Activated CD8-positive, alpha-beta T cell treated with anti-CD3 and anti-CD28 coated beads for 36 hours (primary cell): ENCODE results near the gene ADCY10. TPM values are rescaled to one million over a fixed set of nuclear protein-coding genes. Genes with fewer than 3 reads are reported as not detected.

ENCODE experiments used
- ATAC-seq: fragments of 200-7000 bp; cut with Tn5 transposase; one replicate; pipeline ENCODE4 v1.10.0; 2021; ENCODE audit warnings: mild to moderate bottlenecking, moderate library complexity
- CTCF ChIA-PET: fragments of 350-600 bp; sonication (Branson Sonifier 250); formaldehyde crosslinking; loops from one replicate; lab custom pipeline; 2021; ENCODE audit warnings: antibody characterized with exemption; lab: Charles Lee
- POLR2A ChIA-PET: fragments of 350-600 bp; sonication (Branson Sonifier 250); formaldehyde crosslinking; loops from one replicate; lab custom pipeline; 2021; ENCODE audit warnings: antibody characterized with exemption; lab: Charles Lee
- DNase-seq: peaks from one replicate; pipeline ENCODE4 v3.0.0-alpha.2; 2020
- H3K27ac Mint-ChIP-seq: one replicate; pipeline ENCODE4 v1.8.0; 2021; ENCODE audit warnings: mild to moderate bottlenecking, mixed read lengths
- H3K27me3 Mint-ChIP-seq: one replicate; pipeline ENCODE4 v1.8.0; 2021; ENCODE audit warnings: mixed read lengths
- H3K36me3 Mint-ChIP-seq: one replicate; pipeline ENCODE4 v1.8.0; 2021; ENCODE audit warnings: low read depth, mixed read lengths
- H3K4me1 Mint-ChIP-seq: one replicate; pipeline ENCODE4 v1.8.0; 2021; ENCODE audit warnings: low read depth, mixed read lengths
- H3K4me3 Mint-ChIP-seq: one replicate; pipeline ENCODE4 v1.8.0; 2021; ENCODE audit warnings: mild to moderate bottlenecking, moderate library complexity, mixed read lengths
- H3K9me3 Mint-ChIP-seq: one replicate; pipeline ENCODE4 v1.8.0; 2021; ENCODE audit warnings: mixed read lengths
- intact Hi-C: fragments of 100-400 bp; cut with micrococcal nuclease; formaldehyde crosslinking; loops from one replicate; pipeline ENCODE4 v1.10.0; 2022
- total RNA-seq, 2 experiments: library from RNA; stranded (reverse); gene quantifications; one replicate each; pipeline ENCODE4 v1.2.3, GENCODE V29; 2021
- TF ChIP-seq, protein P1 (sequence below): fragments of 200-600 bp; IDR thresholded peaks from one replicate; pipeline ENCODE4 v1.8.0; 2022; ENCODE audit warnings: antibody characterized with exemption, mild to moderate bottlenecking

Gene ADCY10
- total RNA-seq, 2 experiments from 2014 or later, result 0.05 TPM; not detected in 1

DNA sequence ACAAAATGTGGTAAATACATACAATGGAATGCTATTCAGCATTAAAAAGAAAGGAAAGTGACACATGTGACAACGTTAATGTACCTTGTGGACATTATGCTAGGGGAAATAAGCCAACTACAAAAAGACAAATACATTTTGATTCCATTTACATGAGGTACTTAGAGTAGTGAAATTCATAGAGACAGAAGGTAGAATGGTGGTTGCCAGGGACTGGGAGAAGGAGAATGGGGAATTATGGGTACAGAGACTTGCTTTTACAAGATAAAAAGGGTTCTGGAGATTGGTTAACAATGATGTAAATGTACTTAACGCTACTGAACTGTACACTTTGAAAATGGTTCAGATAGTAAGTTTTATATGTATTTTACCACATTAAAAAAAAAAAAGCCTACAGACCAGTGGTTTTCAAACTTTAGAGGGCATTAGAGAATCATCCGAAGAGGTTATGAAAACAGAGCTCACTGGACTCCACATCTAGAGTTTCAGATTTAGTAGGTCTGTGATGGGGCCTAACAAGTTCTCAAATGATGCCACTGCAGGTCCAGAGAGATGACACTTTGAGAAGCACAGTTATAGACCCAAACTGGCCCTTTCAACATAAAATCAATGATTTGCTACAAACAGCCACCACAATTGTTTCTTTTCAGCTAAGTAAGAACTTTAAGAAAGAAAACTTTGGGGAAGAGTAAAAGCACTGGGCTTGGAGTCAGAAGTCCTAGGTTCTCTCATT, 9.6 kb upstream of the ADCY10 start:
- Mint-ChIP-seq H3K4me3 (no peak overlapping the region), H3K4me1 (peaks cover 15% of the 10 kb centered on the region), H3K36me3 (peaks cover 13% of the 10 kb centered on the region), H3K27me3 (no peaks in the 10 kb centered on the region), H3K27ac (peak overlapping the region; percentile 23), H3K9me3 (no peaks in the 10 kb centered on the region)
- ATAC-seq, result no peak
- no peak for DNase-seq
- TF ChIP-seq, protein P1, sequence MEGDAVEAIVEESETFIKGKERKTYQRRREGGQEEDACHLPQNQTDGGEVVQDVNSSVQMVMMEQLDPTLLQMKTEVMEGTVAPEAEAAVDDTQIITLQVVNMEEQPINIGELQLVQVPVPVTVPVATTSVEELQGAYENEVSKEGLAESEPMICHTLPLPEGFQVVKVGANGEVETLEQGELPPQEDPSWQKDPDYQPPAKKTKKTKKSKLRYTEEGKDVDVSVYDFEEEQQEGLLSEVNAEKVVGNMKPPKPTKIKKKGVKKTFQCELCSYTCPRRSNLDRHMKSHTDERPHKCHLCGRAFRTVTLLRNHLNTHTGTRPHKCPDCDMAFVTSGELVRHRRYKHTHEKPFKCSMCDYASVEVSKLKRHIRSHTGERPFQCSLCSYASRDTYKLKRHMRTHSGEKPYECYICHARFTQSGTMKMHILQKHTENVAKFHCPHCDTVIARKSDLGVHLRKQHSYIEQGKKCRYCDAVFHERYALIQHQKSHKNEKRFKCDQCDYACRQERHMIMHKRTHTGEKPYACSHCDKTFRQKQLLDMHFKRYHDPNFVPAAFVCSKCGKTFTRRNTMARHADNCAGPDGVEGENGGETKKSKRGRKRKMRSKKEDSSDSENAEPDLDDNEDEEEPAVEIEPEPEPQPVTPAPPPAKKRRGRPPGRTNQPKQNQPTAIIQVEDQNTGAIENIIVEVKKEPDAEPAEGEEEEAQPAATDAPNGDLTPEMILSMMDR, result no peak
- ChIA-PET POLR2A (interaction anchor here (1.4 kb wide), 1 partner anchor 10 kb away, joined by 5 read pairs; no protein-coding TSS in a partner anchor), CTCF (interaction anchor here (0.8 to 1.4 kb wide), 4 partner anchors 10 to 161 kb away, joined by 3 to 4 read pairs (median 3); partner anchors contain the start of genes ADCY10 and DCAF6)
- intact Hi-C loops, result no loop called here

DNA sequence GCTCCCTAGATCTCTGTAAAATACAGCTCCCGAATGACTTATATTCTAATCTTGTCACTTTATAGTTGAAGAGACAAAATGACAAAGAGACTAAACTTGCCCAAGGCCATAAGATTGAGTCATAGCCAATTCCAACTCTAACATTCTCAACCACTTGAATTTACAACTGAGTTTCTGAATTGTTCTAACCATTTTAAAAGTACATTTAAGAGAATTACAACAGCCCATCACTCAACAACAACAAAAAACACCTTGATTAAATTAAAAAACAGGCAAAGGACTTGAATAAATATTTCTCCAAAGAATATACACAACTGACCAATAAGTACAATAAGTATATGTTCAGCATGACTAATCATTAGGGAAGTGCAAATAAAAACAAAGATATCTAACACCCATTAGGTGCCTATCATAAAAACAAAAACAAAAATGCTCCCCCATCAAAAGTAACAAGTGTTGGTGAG, 8.7 kb upstream of the ADCY10 start:
- ChIA-PET POLR2A (interaction anchor here (1.1 to 1.8 kb wide), 2 partner anchors 8 to 13 kb away, joined by 4 to 6 read pairs; no protein-coding TSS in a partner anchor), CTCF (interaction anchor here (0.6 kb wide), 1 partner anchor 109 kb away, joined by 3 read pairs; no protein-coding TSS in a partner anchor)
- Mint-ChIP-seq H3K4me3 (no peak overlapping the region), H3K27ac (no peak overlapping the region), H3K9me3 (no peaks in the 10 kb centered on the region), H3K36me3 (peaks cover 16% of the 10 kb centered on the region), H3K27me3 (no peaks in the 10 kb centered on the region), H3K4me1 (peaks cover 15% of the 10 kb centered on the region)
- DNase-seq (no peak), ATAC-seq (no peak)
- TF ChIP-seq, protein P1, result no peak
- intact Hi-C loops, result no loop called here

DNA sequence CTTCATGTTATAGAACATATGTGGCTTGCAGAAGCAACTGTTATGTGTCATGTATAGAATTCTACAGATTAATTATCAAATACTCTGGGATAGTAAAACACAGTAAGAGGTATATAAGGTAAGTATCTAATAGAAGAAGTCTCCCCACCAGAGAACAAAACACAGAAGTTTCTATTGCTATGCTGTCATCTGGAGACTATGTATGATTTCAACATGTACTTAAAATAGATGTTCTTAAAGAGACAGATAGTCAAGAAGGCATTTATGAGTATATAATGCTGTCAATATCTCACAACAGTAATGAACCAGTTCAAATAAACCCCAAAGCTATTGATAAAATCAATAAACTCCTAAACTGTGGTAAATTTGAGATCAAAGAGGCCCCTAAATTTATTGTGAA, 8.1 kb upstream of the ADCY10 start:
- no peaks in the 10 kb centered on the region for H3K27me3 Mint-ChIP-seq
- intact Hi-C loops, result no loop called here
- DNase-seq, result no peak
- no peaks in the 10 kb centered on the region for H3K9me3 Mint-ChIP-seq
- H3K36me3 Mint-ChIP-seq, result peaks cover 17% of the 10 kb centered on the region
- CTCF ChIA-PET, result interaction anchor here (0.6 to 1.1 kb wide), 2 partner anchors 108 to 159 kb away, joined by 3 to 5 read pairs; no protein-coding TSS in a partner anchor
- no peak overlapping the region for H3K4me3 Mint-ChIP-seq
- ATAC-seq, result no peak
- H3K4me1 Mint-ChIP-seq, result peaks cover 10% of the 10 kb centered on the region
- TF ChIP-seq, protein P1, result no peak
- POLR2A ChIA-PET, result interaction anchor here (0.6 to 1.8 kb wide), 3 partner anchors 9 to 1794 kb away, joined by 3 to 6 read pairs (median 4); no protein-coding TSS in a partner anchor
- H3K27ac Mint-ChIP-seq, result no peak overlapping the region

DNA sequence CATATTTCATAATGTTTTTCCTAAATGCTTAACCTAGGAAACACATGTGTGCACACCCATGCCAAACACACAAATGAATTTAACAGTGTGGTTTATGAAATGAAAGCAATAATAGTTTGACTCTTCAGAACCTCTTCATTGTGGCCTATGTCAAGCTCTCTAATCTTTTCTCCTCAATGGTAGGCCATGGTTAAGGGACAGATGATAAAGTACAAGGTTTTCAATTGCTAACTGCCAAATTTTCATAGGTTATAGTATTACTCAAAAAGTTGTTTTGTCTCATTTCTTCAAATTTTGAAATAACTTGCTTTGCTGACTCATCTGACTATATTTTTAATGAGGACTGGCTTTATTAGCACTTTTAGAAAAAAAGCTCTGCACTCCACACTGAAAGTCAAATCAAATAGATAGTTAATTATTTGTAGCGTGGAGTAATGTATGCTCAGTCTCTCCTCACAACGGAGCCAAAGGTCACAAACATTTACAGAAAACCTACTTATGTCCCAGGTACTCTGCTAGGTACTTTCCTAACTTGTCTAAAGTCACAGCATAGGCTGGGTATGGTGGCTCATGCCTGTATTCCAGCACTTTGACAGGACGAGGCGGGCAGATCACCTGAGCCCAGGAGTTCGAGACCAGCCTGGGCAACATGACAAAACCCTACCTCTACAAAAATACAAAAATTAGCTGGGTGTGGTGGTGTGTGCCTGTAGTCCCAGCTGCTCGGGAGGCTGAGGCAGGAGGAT, 3.0 kb upstream of the ADCY10 start:
- CTCF ChIA-PET, result interaction anchor here (1.0 to 1.6 kb wide), 2 partner anchors 165 to 229 kb away, joined by 3 to 4 read pairs; no protein-coding TSS in a partner anchor
- POLR2A ChIA-PET, result interaction anchor here (1.5 kb wide), 1 partner anchor 11 kb away, joined by 4 read pairs; no protein-coding TSS in a partner anchor
- ATAC-seq, result no peak
- H3K27ac Mint-ChIP-seq, result no peak overlapping the region
- intact Hi-C loops, result no loop called here
- H3K4me3 Mint-ChIP-seq, result no peak overlapping the region
- TF ChIP-seq, protein P1, result no peak
- H3K27me3 Mint-ChIP-seq, result no peaks in the 10 kb centered on the region
- no peak for DNase-seq
- H3K9me3 Mint-ChIP-seq, result no peaks in the 10 kb centered on the region
- peaks cover 1% of the 10 kb centered on the region for H3K4me1 Mint-ChIP-seq
- H3K36me3 Mint-ChIP-seq, result peaks cover 12% of the 10 kb centered on the region
